ENCODE measurements around the gene NCS1. TPM values are rescaled to one million over a fixed set of nuclear protein-coding genes. Genes with fewer than 3 reads are reported as not detected.

Gene NCS1
- total and polyA plus RNA-seq, 2 donors (not counting 1 experiment from before 2014, with no cell fraction given) = 44.9 to 52.0 TPM

GRCh38 chr9:130150779-130151382, 21.3 kb upstream of the NCS1 start:
- DNase-seq (ENCODE audit: low read depth in 2 of 2) = peak; percentile 15 to 79
- no peaks in the 10 kb centered on the region for H4K20me1 ChIP-seq (ENCODE audit: control insufficient read depth, extremely low read depth, insufficient read depth, low read length)
- TF ChIP-seq, protein P1, sequence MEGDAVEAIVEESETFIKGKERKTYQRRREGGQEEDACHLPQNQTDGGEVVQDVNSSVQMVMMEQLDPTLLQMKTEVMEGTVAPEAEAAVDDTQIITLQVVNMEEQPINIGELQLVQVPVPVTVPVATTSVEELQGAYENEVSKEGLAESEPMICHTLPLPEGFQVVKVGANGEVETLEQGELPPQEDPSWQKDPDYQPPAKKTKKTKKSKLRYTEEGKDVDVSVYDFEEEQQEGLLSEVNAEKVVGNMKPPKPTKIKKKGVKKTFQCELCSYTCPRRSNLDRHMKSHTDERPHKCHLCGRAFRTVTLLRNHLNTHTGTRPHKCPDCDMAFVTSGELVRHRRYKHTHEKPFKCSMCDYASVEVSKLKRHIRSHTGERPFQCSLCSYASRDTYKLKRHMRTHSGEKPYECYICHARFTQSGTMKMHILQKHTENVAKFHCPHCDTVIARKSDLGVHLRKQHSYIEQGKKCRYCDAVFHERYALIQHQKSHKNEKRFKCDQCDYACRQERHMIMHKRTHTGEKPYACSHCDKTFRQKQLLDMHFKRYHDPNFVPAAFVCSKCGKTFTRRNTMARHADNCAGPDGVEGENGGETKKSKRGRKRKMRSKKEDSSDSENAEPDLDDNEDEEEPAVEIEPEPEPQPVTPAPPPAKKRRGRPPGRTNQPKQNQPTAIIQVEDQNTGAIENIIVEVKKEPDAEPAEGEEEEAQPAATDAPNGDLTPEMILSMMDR (conservative IDR thresholded peaks at IDR 0.05 in 1 of 2, IDR thresholded peaks at IDR 0.05 in 1 of 2; ENCODE audit: low read depth in 1 of 2, low read length in 2 of 2) = no peak
- no peak for TF ChIP-seq EZH2 (IDR thresholded peaks at IDR 0.05; ENCODE audit: low read length, missing control alignments)
- no peak overlapping the region for H3K4me3 ChIP-seq (replicated peaks in 1 of 4; ENCODE audit: control extremely low read depth in 1 of 4, insufficient read depth in 1 of 4, low read depth in 3 of 4, low read length in 4 of 4)
- no peaks in the 10 kb centered on the region for H3K9me3 ChIP-seq (ENCODE audit: control insufficient read depth, insufficient read depth, low read depth, low read length)
- no peak overlapping the region for H2AFZ ChIP-seq (ENCODE audit: low read length)
- no peak overlapping the region for H3K27ac ChIP-seq (ENCODE audit: insufficient read depth, low read length)
- H3K79me2 ChIP-seq (ENCODE audit: control insufficient read depth, insufficient read depth, low read length) = no peaks in the 10 kb centered on the region
- H3K4me2 ChIP-seq (ENCODE audit: extremely low read depth, insufficient read depth, low read length) = no peak overlapping the region
- H3K9ac ChIP-seq (ENCODE audit: insufficient read depth, low read length) = no peak overlapping the region
- H3K36me3 ChIP-seq (ENCODE audit: control insufficient read depth, insufficient read depth, low read length) = no peaks in the 10 kb centered on the region
- peaks cover 2% of the 10 kb centered on the region for H3K4me1 ChIP-seq (ENCODE audit: control insufficient read depth, extremely low read depth, insufficient read depth, low read length)
- H3K27me3 ChIP-seq (ENCODE audit: control insufficient read depth, insufficient read depth, low read length) = no peaks in the 10 kb centered on the region

- Histone ChIP-seq H3K4me3 (replicated peaks in 1 of 4; ENCODE audit: control extremely low read depth in 1 of 4, insufficient read depth in 1 of 4, low read depth in 3 of 4, low read length in 4 of 4) (no peak overlapping the region), H3K27ac (ENCODE audit: insufficient read depth, low read length) (no peak overlapping the region), H2AFZ (ENCODE audit: low read length) (no peak overlapping the region), H3K36me3 (ENCODE audit: control insufficient read depth, insufficient read depth, low read length) (no peaks in the 10 kb centered on the region), H3K27me3 (ENCODE audit: control insufficient read depth, insufficient read depth, low read length) (no peaks in the 10 kb centered on the region), H4K20me1 (ENCODE audit: control insufficient read depth, extremely low read depth, insufficient read depth, low read length) (no peaks in the 10 kb centered on the region), H3K9me3 (ENCODE audit: control insufficient read depth, insufficient read depth, low read depth, low read length) (no peaks in the 10 kb centered on the region), H3K79me2 (ENCODE audit: control insufficient read depth, insufficient read depth, low read length) (no peaks in the 10 kb centered on the region), H3K9ac (ENCODE audit: insufficient read depth, low read length) (no peak overlapping the region), H3K4me1 (ENCODE audit: control insufficient read depth, extremely low read depth, insufficient read depth, low read length) (peaks cover 2% of the 10 kb centered on the region), H3K4me2 (ENCODE audit: extremely low read depth, insufficient read depth, low read length) (no peak overlapping the region)
- no peak for DNase-seq (ENCODE audit: low read depth in 2 of 2)
- TF ChIP-seq EZH2 (IDR thresholded peaks at IDR 0.05; ENCODE audit: low read length, missing control alignments) = no peak
Measured at GRCh38 chr9:130154816-130155215, 17.4 kb upstream of the NCS1 start.

DNA sequence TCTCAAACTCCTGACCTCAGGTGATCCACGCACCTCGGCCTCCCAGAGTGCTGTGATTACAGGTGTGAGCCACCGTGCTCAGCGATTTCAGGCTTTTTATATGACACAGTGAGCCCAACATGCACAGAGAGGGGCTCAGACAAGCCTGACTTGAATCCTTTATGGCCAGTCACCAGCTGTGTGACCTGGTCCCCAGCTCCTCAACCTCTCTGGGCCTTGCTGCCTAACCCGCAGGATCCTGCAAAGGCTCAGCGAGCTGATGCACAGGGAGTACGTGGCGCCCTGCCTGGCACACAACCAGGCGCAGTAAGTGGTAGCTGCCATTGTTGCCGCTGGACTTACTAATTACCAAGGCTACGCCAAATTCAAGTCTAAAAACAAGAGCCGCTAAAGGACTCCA, 16.6 kb upstream of the NCS1 start:
- H3K4me3 ChIP-seq (replicated peaks in 1 of 4; ENCODE audit: control extremely low read depth in 1 of 4, insufficient read depth in 1 of 4, low read depth in 3 of 4, low read length in 4 of 4) = no peak overlapping the region
- no peak overlapping the region for H2AFZ ChIP-seq (ENCODE audit: low read length)
- no peaks in the 10 kb centered on the region for H3K27me3 ChIP-seq (ENCODE audit: control insufficient read depth, insufficient read depth, low read length)
- TF ChIP-seq, protein P1 (conservative IDR thresholded peaks at IDR 0.05 in 1 of 2, IDR thresholded peaks at IDR 0.05 in 1 of 2; ENCODE audit: low read depth in 1 of 2, low read length in 2 of 2) = no peak
- no peak for TF ChIP-seq EZH2 (IDR thresholded peaks at IDR 0.05; ENCODE audit: low read length, missing control alignments)
- H3K9me3 ChIP-seq (ENCODE audit: control insufficient read depth, insufficient read depth, low read depth, low read length) = no peaks in the 10 kb centered on the region
- no peak overlapping the region for H3K4me2 ChIP-seq (ENCODE audit: extremely low read depth, insufficient read depth, low read length)
- no peaks in the 10 kb centered on the region for H3K79me2 ChIP-seq (ENCODE audit: control insufficient read depth, insufficient read depth, low read length)
- H3K36me3 ChIP-seq (ENCODE audit: control insufficient read depth, insufficient read depth, low read length) = no peaks in the 10 kb centered on the region
- H3K27ac ChIP-seq (ENCODE audit: insufficient read depth, low read length) = no peak overlapping the region
- peaks cover 2% of the 10 kb centered on the region for H3K4me1 ChIP-seq (ENCODE audit: control insufficient read depth, extremely low read depth, insufficient read depth, low read length)
- H3K9ac ChIP-seq (ENCODE audit: insufficient read depth, low read length) = no peak overlapping the region
- DNase-seq (ENCODE audit: low read depth in 2 of 2) = no peak
- no peaks in the 10 kb centered on the region for H4K20me1 ChIP-seq (ENCODE audit: control insufficient read depth, extremely low read depth, insufficient read depth, low read length)

All from fibroblast of lung (primary cell).